K562 (cell line): ENCODE data around the gene AP3S1. TPM values are rescaled to one million over a fixed set of nuclear protein-coding genes. Genes with fewer than 3 reads are reported as not detected.

Experiments used
- BACH1 ChIP-seq: fragments of 200-800 bp; sonication (Bioruptor generic); IDR thresholded peaks from 2 replicates; pipeline ENCODE4 v1.6.1; 2016; ENCODE audit warnings: missing genetic modification characterization, missing compliant biosample characterization
- BHLHE40 ChIP-seq: IDR thresholded peaks from 2 replicates; pipeline ENCODE4 v1.6.1; 2011; ENCODE audit warnings: low read length, improper control_type of control experiment
- MLX ChIP-seq, 2 experiments: fragments of 450-650 bp in 1 of 2; sonication (generic) in 1 of 2; formaldehyde crosslinking; conservative IDR thresholded peaks; 2 replicates each; pipeline versions ENCODE4 v1.4.0 to v1.8.1; 2020 to 2022; ENCODE audit warnings: mild to moderate bottlenecking in 1 of 2, missing genetic modification reagents in 1 of 2
- NFATC3 ChIP-seq: fragments of 450-650 bp; IDR thresholded peaks from 2 replicates; pipeline ENCODE4 v1.6.1; 2017; ENCODE audit warnings: mild to moderate bottlenecking
- RAD21 ChIP-seq, 2 experiments: fragments of 250-450 bp in 1 of 2; fragments of 450-650 bp in 1 of 2; sonication (Bioruptor Pico) in 1 of 2; formaldehyde crosslinking in 1 of 2; IDR thresholded peaks in 1 of 2; conservative IDR thresholded peaks in 1 of 2; 2 replicates each; pipeline versions ENCODE4 v1.4.0 to v1.8.0; 2020 to 2022; ENCODE audit warnings: mild to moderate bottlenecking in 2 of 2, moderate library complexity in 1 of 2
- RBM22 ChIP-seq: fragments of 200-400 bp; formaldehyde crosslinking; IDR thresholded peaks from 2 replicates; pipeline ENCODE4 v1.6.1; 2018; ENCODE audit warnings: low read length, low read depth; ENCODE audit not compliant: poor library complexity, severe bottlenecking
- SMARCE1 ChIP-seq: fragments of 450-650 bp; IDR thresholded peaks from 2 replicates; pipeline ENCODE4 v1.7.1; 2016; ENCODE audit warnings: mild to moderate bottlenecking
- ZNF12 ChIP-seq: sonication (generic); formaldehyde crosslinking; IDR thresholded peaks from 2 replicates; pipeline ENCODE4 v1.4.0; 2020; ENCODE audit warnings: mild to moderate bottlenecking, missing genetic modification reagents
- ZNF133 ChIP-seq: fragments of 250-450 bp; sonication (Bioruptor Pico); IDR thresholded peaks from 2 replicates; pipeline ENCODE4 v1.4.0; 2020; ENCODE audit warnings: mild to moderate bottlenecking
- polyA plus RNA-seq, 8 experiments: library from polyadenylated mRNA; depleted of rRNA in 4 of 8; stranded (reverse) in 5 of 8; unstranded in 3 of 8; fragments of >200 nt; fragmentation: Nextera tagmentation in 2 of 8; fragmentation: Illumina TruSeq in 1 of 8; extraction: Ambion mirVana in 2 of 8; extraction: Trizol in 1 of 8; gene quantifications; 2 replicates each; pipeline versions ENCODE4 v1.2.1 to v1.2.3, GENCODE V29; 2011 to 2014; ENCODE audit warnings: inconsistent platforms in 1 of 8, missing spikeins in 1 of 8
- total RNA-seq, 7 experiments: library from RNA; depleted of rRNA in 6 of 7; stranded (reverse); fragments of >200 nt in 6 of 7; fragmentation: Illumina TruSeq in 2 of 7; extraction: Trizol in 2 of 7; gene quantifications; 2 replicates each; pipeline versions ENCODE4 v1.2.1 to v1.2.3, GENCODE V29; 2011 to 2021; ENCODE audit warnings: low replicate concordance in 1 of 7
- TF ChIP-seq, protein P1 (sequence below), 2 experiments: IDR thresholded peaks; 2 replicates each; pipeline ENCODE4 v1.6.1; 2012; ENCODE audit warnings: improper control_type of control experiment in 2 of 2, low read depth in 2 of 2, low read length in 2 of 2, borderline replicate concordance in 1 of 2
- TF ChIP-seq, protein P2 (sequence below): fragments of 450-650 bp; IDR thresholded peaks from 2 replicates; pipeline ENCODE4 v1.6.1; 2018; ENCODE audit not compliant: partially characterized antibody
- TF ChIP-seq, protein P3 (sequence below): fragments of 450-650 bp; formaldehyde crosslinking; IDR thresholded peaks from 2 replicates; pipeline ENCODE4 v1.4.0; 2022; ENCODE audit warnings: missing genetic modification characterization
- TF ChIP-seq, protein P4 (sequence below): sonication (generic); formaldehyde crosslinking; IDR thresholded peaks from 2 replicates; pipeline ENCODE4 v1.8.0; 2022; ENCODE audit warnings: mild to moderate bottlenecking, missing genetic modification reagents

Gene AP3S1
- total and polyA plus RNA-seq, 9 of the 15 experiments (the other 6 are each of a cell fraction or from before 2014, with no cell fraction given): 46.1 to 106 (median 67.3) TPM

GRCh38 chr5:115841382-115842088 lies at the start of gene AP3S1, which contains the start of gene ATG12 (continued):
- TF ChIP-seq, protein P1, sequence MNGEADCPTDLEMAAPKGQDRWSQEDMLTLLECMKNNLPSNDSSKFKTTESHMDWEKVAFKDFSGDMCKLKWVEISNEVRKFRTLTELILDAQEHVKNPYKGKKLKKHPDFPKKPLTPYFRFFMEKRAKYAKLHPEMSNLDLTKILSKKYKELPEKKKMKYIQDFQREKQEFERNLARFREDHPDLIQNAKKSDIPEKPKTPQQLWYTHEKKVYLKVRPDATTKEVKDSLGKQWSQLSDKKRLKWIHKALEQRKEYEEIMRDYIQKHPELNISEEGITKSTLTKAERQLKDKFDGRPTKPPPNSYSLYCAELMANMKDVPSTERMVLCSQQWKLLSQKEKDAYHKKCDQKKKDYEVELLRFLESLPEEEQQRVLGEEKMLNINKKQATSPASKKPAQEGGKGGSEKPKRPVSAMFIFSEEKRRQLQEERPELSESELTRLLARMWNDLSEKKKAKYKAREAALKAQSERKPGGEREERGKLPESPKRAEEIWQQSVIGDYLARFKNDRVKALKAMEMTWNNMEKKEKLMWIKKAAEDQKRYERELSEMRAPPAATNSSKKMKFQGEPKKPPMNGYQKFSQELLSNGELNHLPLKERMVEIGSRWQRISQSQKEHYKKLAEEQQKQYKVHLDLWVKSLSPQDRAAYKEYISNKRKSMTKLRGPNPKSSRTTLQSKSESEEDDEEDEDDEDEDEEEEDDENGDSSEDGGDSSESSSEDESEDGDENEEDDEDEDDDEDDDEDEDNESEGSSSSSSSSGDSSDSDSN (IDR thresholded peaks at IDR 0.05; ENCODE audit: borderline replicate concordance in 1 of 2, low read depth in 2 of 2, low read length in 2 of 2): peak in 1 of 2 experiments; percentile 66; a peak in 1 of 4 replicates
- TF ChIP-seq RBM22 (no peak), MLX (CRISPR knock-in tag; conservative IDR thresholded peaks at IDR 0.05) (no peak), ZNF133 (CRISPR knock-in tag) (no peak), SMARCE1 (no peak), ZNF12 (CRISPR knock-in tag) (no peak), RAD21 (CRISPR knock-in tag; conservative IDR thresholded peaks at IDR 0.05 in 1 of 2, IDR thresholded peaks at IDR 0.05 in 1 of 2) (no peak), BHLHE40 (peak; percentile 92), NFATC3 (no peak), BACH1 (tag) (no peak)
- TF ChIP-seq, protein P2, sequence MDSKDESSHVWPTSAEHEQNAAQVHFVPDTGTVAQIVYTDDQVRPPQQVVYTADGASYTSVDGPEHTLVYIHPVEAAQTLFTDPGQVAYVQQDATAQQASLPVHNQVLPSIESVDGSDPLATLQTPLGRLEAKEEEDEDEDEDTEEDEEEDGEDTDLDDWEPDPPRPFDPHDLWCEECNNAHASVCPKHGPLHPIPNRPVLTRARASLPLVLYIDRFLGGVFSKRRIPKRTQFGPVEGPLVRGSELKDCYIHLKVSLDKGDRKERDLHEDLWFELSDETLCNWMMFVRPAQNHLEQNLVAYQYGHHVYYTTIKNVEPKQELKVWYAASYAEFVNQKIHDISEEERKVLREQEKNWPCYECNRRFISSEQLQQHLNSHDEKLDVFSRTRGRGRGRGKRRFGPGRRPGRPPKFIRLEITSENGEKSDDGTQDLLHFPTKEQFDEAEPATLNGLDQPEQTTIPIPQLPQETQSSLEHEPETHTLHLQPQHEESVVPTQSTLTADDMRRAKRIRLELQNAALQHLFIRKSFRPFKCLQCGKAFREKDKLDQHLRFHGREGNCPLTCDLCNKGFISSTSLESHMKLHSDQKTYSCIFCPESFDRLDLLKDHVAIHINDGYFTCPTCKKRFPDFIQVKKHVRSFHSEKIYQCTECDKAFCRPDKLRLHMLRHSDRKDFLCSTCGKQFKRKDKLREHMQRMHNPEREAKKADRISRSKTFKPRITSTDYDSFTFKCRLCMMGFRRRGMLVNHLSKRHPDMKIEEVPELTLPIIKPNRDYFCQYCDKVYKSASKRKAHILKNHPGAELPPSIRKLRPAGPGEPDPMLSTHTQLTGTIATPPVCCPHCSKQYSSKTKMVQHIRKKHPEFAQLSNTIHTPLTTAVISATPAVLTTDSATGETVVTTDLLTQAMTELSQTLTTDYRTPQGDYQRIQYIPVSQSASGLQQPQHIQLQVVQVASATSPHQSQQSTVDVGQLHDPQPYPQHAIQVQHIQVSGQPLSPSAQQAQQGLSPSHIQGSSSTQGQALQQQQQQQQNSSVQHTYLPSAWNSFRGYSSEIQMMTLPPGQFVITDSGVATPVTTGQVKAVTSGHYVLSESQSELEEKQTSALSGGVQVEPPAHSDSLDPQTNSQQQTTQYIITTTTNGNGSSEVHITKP: peak; percentile 99
- TF ChIP-seq, protein P3, sequence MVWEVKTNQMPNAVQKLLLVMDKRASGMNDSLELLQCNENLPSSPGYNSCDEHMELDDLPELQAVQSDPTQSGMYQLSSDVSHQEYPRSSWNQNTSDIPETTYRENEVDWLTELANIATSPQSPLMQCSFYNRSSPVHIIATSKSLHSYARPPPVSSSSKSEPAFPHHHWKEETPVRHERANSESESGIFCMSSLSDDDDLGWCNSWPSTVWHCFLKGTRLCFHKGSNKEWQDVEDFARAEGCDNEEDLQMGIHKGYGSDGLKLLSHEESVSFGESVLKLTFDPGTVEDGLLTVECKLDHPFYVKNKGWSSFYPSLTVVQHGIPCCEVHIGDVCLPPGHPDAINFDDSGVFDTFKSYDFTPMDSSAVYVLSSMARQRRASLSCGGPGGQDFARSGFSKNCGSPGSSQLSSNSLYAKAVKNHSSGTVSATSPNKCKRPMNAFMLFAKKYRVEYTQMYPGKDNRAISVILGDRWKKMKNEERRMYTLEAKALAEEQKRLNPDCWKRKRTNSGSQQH (CRISPR knock-in tag): 0 out of 2 replicates have a peak, but pooled peaks have one; percentile 59
- TF ChIP-seq, protein P4, sequence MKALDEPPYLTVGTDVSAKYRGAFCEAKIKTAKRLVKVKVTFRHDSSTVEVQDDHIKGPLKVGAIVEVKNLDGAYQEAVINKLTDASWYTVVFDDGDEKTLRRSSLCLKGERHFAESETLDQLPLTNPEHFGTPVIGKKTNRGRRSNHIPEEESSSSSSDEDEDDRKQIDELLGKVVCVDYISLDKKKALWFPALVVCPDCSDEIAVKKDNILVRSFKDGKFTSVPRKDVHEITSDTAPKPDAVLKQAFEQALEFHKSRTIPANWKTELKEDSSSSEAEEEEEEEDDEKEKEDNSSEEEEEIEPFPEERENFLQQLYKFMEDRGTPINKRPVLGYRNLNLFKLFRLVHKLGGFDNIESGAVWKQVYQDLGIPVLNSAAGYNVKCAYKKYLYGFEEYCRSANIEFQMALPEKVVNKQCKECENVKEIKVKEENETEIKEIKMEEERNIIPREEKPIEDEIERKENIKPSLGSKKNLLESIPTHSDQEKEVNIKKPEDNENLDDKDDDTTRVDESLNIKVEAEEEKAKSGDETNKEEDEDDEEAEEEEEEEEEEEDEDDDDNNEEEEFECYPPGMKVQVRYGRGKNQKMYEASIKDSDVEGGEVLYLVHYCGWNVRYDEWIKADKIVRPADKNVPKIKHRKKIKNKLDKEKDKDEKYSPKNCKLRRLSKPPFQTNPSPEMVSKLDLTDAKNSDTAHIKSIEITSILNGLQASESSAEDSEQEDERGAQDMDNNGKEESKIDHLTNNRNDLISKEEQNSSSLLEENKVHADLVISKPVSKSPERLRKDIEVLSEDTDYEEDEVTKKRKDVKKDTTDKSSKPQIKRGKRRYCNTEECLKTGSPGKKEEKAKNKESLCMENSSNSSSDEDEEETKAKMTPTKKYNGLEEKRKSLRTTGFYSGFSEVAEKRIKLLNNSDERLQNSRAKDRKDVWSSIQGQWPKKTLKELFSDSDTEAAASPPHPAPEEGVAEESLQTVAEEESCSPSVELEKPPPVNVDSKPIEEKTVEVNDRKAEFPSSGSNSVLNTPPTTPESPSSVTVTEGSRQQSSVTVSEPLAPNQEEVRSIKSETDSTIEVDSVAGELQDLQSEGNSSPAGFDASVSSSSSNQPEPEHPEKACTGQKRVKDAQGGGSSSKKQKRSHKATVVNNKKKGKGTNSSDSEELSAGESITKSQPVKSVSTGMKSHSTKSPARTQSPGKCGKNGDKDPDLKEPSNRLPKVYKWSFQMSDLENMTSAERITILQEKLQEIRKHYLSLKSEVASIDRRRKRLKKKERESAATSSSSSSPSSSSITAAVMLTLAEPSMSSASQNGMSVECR (CRISPR knock-in tag): peak; percentile 7; the same call in 1 of the 2 replicates
